GM19328 (cell line): Measurements from ENCODE around the gene PFAS.
"Not testable (repeated sequence)": the region's sequence is repeated elsewhere in the genome, so short reads cannot be mapped to it uniquely, and the experiment has no call there.

ENCODE experiments used
- ATAC-seq: cut with Tn5 transposase; IDR thresholded peaks from one replicate; pipeline ENCODE4 v1.9.1; 2021; ENCODE audit warnings: mild to moderate bottlenecking, moderate library complexity; ENCODE audit not compliant: unreplicated experiment

The PFAS gene

GRCh38 chr17:8226536-8227237 is 22.4 kb upstream of the PFAS start:
- ATAC-seq: no peak

GRCh38 chr17:8227238-8227581 is 21.9 kb upstream of the PFAS start:
- no peak for ATAC-seq

GRCh38 chr17:8231701-8232100 is 17.4 kb upstream of the PFAS start:
- ATAC-seq: no peak

- ATAC-seq: no peak
These were observed 14.5 kb upstream of the PFAS start for GRCh38 chr17:8234361-8235270.

- no peak for ATAC-seq
These were observed 13.4 kb upstream of the PFAS start for GRCh38 chr17:8235676-8236075.

- ATAC-seq: no peak
These were observed 11.9 kb upstream of the PFAS start for GRCh38 chr17:8237175-8237574.

- ATAC-seq: no peak
These were observed 11.2 kb upstream of the PFAS start for GRCh38 chr17:8237886-8238285.

- ATAC-seq: no peak
These were observed 5.3 kb upstream of the PFAS start for GRCh38 chr17:8243827-8244226.

GRCh38 chr17:8244768-8245167 is 4.3 kb upstream of the PFAS start:
- ATAC-seq: no peak

- no peak for ATAC-seq
These were observed 772 bp downstream of the PFAS start for GRCh38 chr17:8249621-8250500.

GRCh38 chr17:8251411-8251810 is 2.3 kb downstream of the PFAS start:
- not testable (repeated sequence) for ATAC-seq

- ATAC-seq: no peak
These were observed 4.7 kb downstream of the PFAS start for GRCh38 chr17:8253801-8254200.

- no peak for ATAC-seq
These were observed 5.8 kb downstream of the PFAS start for GRCh38 chr17:8254881-8255280.

GRCh38 chr17:8255499-8255898 is 6.4 kb downstream of the PFAS start:
- no peak for ATAC-seq

GRCh38 chr17:8256291-8256690 is 7.2 kb downstream of the PFAS start:
- ATAC-seq: no peak

- no peak for ATAC-seq
These were observed 7.6 kb downstream of the PFAS start for GRCh38 chr17:8256691-8257090.

GRCh38 chr17:8257801-8258200 is 8.7 kb downstream of the PFAS start:
- ATAC-seq: no peak

GRCh38 chr17:8264320-8264719 is 15.2 kb downstream of the PFAS start:
- no peak for ATAC-seq

- no peak for ATAC-seq
These were observed 15.9 kb downstream of the PFAS start for GRCh38 chr17:8264836-8265542.

GRCh38 chr17:8266648-8267479 is 17.8 kb downstream of the PFAS start:
- ATAC-seq: no peak
